T follicular helper cell (primary cell): ENCODE data around the gene RNF181.
"Not testable (repeated sequence)": the region's sequence is repeated elsewhere in the genome, so short reads cannot be mapped to it uniquely, and the experiment has no call there.

Experiments used
- DNase-seq: peaks from one replicate; pipeline ENCODE4 v3.0.0-alpha.2; 2020; ENCODE audit warnings: low read depth

Gene RNF181

DNA sequence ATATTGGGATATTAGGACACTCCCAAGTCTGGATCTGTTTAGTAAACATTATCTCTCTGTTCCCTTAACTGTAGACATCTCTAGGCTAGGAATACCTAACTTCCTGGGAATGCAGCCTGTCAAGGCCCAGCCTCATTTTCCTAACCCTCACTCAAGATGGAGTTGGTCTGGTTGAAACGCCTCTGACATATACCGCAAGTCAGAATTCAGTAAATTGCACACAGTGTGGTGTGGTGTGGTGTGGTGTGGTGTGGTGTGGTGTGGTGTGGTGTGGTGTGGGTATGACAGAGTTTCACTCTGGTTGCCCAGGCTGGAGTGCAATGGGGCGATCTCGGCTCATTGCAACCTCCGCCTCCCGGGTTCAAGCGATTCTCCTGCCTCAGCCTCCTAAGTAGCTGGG lies 19.2 kb downstream of the RNF181 start:
- not testable (repeated sequence) for DNase-seq

DNA sequence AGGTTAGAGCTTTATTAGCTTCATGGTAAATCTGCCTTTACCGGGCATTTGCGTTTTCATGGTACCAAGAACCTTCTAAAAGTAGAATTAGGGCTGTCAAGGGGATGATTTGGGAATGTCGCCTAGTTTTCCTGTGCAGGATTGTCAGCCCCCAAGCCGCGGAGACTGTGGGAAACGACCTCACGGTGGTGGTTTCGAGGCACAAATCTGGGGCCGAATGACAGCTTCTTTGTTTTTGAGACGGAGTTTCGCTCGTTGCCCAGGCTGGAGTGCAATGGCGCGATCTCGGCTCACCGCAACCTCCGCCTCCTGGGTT lies 19.8 kb downstream of the RNF181 start:
- DNase-seq, result no peak

DNA sequence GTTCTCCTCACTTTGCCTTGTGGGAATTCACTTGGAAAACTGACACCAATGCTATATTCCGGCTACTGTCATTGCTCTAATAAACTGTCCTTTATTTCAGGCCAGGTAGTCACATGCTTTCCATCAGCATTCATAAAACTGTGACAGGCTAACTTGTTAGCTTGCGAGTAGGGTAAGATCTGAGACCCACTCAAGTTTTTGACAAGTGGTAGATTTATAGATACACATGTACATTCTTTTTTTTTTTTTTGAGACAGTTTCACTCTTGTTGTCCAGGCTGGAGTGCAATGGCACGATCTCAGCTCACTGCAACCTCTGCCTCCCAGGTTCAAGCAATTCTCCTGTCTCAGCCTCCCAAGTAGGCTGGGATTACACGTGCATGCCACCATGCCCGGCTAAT lies 22.2 kb downstream of the RNF181 start:
- DNase-seq, result not testable (repeated sequence)

DNA sequence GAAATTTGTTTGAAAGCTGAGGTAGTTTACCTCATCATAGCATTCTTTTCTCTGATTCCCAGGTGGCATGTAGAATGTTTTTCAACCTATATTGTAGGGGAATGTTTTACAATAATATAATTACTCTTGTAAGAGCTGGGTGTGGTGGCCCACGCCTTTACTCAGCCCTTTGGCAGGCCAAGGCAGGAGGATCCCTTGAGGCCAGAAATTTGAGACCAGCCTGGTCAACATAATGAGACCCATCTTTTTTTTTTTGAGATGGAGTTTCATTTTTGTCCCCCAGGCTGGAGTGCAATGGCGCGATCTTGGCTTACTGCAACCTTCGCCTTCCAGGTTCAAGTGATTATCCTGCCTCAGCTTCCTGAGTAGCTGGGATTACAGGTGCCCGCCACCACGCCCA lies 24.1 kb downstream of the RNF181 start:
- DNase-seq, result no peak

DNA sequence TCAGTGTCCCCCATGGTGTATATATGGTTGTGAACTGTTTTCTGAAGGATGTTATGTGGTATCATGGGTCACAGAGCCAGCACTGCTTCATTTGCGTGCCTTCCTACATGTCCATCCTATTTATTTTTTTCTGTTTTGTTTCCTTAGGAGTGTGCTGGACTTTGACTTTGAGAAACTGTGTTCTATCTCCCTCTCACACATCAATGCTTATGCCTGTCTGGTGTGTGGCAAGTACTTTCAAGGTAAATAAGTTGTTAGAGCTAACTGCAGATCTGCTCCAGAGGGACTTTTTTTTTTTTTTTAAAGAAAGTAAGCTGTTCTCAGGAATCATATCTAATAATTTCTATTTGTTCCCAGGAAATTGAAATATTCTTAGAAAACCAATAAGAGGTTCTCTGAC lies 25.8 kb downstream of the RNF181 start:
- no peak for DNase-seq

DNA sequence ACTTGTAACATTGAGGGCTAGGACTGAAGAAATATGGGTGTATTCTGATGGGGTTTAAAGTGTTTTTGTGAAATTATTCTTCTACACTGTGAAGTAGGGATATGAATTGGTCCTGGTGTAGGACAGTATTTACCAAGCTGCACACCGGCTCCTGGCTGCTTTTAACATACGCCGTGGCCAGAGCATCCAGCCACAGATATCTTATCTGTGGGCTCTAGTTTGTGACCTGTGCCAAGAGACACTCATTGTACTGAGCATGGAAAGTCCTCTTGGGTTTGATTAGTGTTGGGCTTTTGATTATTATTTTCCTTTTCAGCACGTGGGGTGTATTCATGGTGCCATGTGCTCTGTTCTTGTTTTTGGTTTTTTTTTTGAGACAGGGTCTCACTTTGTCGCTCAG lies 28.4 kb downstream of the RNF181 start:
- DNase-seq, result no peak

DNA sequence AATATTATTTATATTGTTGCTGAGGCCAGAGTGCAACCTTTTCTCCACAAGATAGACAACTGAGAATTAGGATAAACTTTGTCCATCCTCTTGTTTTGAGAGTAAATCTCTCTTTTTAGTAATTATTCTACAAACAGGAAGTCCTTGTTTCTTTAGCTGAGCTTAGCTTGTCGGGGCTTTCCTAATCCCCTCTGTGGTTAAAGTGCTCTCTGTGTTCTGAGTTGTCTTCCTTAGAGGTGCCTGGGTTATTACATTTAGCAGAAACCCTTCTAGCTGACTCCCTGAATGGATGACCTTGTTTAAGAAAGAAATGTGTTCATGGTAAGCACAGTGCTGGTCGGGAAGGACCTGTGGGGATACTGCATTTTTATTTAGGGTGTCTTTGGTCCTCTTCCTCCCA lies 33.1 kb downstream of the RNF181 start:
- no peak for DNase-seq

DNA sequence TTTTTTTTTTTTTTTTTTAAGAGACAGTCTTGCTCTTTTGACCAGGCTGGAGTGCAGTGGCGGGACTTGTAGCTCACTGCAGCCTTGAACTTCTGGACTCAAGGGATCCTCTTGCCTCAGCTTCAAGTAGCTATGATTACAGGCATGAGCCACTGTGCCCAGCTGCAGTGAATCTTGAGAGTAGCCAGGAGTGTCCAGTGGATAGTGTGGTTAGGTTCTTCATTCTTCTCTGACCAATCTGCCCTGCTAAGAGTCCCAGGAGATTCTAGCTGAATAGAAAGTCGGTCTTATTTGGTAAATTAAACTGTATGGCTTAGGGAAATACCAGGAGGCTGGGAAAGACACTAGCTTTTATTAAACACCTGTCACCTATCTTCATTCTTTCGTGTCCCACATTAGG lies 35.8 kb downstream of the RNF181 start:
- no peak for DNase-seq

DNA sequence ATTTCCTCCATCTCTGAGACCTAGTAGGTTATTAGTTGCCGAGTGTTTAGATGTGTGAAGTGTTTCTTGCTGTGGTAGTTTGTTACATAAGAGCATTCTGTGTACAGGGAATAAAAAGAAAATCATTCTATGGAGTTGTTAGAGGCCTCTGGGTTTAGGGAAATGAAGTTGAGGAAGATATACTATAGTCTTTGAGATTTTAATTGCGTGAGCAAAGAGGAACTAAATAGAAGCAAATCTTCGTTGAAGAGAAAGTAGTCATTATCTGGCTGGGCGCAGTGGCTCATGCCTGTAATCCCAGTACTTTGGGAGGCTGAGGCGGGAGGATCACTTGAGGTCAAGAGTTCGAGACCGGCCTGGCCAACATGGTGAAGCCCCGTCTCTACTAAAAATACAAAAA lies 39.5 kb downstream of the RNF181 start:
- no peak for DNase-seq

DNA sequence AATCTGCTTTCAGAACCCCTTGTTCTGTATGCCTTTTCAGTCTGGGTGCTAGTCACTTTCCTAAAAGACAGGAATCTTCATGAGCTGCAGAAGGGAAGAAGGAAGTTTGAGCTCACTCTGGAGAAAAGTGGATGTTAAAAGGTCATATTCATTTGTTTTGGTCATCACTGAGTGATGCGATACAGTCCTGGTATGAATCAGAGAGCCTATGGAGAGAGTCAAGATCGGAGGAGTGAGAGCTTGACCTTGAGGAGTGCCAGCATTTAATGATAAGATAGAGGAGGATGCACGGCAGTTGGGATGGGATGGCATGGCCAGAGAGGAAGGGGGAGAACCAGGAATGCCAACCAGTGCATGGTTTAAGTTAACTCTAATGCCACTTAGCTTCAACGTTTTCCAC lies 40.1 kb downstream of the RNF181 start:
- DNase-seq, result no peak

DNA sequence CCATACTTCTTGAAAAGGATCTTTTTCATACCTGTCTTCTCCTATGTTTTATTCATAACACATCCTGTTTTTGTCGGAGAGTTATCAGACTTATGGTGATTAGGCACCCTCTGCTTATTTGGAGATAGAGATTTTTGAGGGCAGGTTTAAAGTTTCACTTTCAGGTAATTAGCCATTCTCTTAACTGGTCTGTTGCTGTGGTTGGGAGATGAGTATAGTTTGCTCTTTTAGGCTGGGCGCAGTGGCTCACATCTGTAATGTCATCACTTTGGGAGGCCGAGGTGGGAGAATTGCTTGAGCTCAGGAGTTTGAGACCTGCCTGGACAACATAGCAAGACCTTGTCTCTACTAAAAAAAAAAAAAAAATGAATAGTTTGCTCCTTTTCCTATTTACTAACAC lies 47.2 kb downstream of the RNF181 start:
- no peak for DNase-seq

DNA sequence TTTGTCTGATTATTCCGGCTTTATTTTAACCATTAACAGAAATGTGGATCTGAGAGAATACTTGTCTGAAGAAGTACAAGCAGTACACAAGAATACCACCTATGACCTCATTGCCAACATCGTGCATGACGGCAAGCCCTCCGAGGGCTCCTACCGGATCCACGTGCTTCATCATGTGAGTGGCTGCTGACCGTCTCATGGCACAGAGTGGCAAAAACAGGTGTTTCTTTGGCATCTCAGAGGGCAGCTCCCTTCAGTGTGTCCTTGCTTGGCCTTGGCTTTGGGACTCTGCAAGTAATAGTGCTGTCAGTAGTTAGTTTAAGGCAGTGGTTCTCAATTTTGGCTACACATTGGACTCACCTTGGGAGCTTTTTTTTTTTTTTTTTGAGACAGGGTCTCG lies 49.4 kb downstream of the RNF181 start:
- no peak for DNase-seq

DNA sequence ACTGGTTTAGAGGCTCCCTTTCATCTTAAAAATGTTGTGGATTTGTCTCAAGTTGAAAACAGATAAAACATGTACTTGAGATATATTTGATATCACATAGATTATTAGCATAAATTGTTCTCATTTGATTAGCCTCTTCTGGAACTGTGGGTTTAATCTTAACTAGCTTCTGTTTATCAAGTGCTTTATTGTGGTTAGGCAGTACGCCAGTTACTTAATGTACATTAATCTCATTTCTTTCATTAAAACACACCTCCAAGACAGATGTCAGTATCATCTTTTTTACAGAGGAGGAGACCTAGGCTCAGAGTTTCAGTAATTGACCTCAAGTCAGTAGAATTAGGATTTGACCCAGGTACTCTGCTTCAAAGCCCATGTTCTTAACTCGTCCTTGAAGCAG lies 50.6 kb downstream of the RNF181 start:
- DNase-seq, result no peak
